RCC 7860 (cell line): ENCODE measurements around the gene ANO3.

Experiments used
- DNase-seq: peaks from one replicate; pipeline ENCODE4 v3.0.0-alpha.2; 2015; ENCODE audit warnings: low spot score
- FAIRE-seq: peaks from 2 replicates; lab custom pipeline; 2012; peaks lifted over from hg19 to GRCh38; lab: Jason Lieb, UNC

ANO3 gene

DNA sequence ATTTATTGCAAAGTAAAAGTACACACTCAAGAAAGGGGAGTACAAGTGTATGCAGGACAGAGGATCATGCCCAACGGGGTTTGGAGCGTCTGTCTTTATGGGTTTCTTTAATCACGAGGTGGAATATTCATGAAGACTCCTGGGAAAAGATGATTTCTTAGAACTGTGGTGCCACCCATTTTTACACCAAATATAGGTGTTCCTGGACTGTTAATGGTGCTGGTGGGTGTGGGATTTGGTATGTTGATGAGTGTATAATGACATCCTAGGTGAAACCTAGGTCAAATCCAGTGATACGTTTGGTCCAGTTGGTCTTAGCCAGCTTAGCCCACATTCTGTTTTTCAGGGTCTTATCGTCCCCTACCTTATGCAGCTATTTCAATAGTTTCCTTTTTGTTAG, 21.1 kb downstream of the ANO3 start:
- no peak for FAIRE-seq
- DNase-seq, result no peak

- FAIRE-seq (no peak), DNase-seq (no peak)
Observed at GRCh38 chr11:26359055-26359454, 27.1 kb downstream of the ANO3 start.

DNA sequence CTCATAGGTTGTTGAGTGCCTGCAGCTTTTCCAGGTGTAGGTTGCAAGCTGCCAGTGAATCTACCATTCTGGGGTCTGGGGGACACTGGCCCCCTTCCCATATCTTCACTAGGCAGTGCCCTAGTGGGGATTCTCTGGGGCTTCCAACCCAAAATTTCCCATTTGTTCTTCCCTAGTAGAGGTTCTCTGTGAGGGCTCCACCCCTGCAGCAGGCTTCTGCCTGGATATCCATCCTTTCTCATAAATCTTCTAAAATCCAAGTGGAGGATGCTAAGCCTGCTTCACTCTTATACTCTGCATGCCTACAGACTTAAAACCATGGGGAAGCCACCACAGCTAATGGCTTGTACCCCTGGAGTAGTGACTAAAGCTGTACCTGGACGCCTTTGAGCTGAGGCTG, 33.4 kb downstream of the ANO3 start:
- DNase-seq, result no peak
- no peak for FAIRE-seq

- DNase-seq (no peak), FAIRE-seq (no peak)
Observed at GRCh38 chr11:26377619-26378018, 45.7 kb downstream of the ANO3 start.

- DNase-seq (no peak), FAIRE-seq (no peak)
Observed at GRCh38 chr11:26399336-26399735, 67.4 kb downstream of the ANO3 start.

DNA sequence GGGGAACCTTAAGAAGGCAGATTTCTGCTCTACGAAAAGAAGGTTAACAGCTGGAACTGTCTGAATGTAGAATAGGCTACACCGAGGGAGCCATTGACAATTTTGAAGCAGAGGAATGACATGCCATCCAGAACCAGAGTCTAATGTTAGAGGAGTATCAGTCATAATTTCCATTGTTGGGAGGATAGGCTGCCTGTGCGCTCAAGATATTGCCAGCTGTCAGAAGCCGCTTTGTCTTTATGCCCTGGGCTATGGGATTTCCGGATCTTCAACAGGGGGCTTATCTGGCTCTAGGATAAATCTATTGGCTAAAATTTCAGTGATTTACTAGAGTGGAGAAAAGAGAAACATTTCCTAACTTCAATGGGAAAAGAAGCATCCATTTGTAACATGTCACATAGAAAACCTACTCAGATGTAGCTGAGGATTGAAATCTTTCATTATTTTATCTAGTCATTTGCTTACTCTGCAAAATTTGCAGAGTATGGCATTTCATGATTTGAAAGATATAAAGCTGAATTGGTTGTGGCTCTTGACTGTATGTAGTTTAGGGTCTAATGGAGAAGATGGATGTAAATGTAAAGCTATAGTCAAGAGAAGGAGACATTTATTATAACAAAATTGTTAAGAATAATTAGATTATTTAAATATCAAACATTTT, 78.9 kb downstream of the ANO3 start:
- no peak for FAIRE-seq

GRCh38 chr11:26412955-26413354, 81.0 kb downstream of the ANO3 start:
- FAIRE-seq (no peak), DNase-seq (no peak)

More for the DNA sequence above, 78.9 kb downstream of the ANO3 start:
- no peak for DNase-seq

DNA sequence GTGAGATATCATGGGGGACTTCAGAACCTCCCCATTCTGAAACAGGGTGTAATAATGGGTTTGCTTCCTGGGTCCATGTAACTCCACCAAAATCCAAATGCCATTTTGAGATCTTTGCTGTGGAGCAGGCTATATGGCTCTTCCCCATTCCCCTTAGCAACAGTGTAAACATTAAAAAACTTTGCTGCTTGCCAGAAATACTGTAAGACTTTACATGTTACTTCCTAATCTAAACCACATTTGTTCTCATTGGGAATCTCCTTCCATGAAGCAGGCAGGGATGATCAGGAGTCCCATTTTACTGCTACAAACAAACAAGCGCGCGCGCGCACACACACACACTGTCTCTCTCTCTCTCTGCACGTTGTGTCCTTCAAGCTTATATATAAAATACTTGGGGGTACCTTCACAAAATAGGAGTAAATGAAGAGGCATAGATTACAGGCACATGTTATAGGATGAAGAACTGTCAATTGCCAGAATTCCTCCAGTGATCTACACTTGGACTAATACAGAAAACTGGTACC, 86.5 kb downstream of the ANO3 start:
- DNase-seq, result no peak
- no peak for FAIRE-seq

GRCh38 chr11:26420331-26420730, 88.4 kb downstream of the ANO3 start:
- DNase-seq (no peak), FAIRE-seq (no peak)

- DNase-seq (no peak), FAIRE-seq (no peak)
Observed at GRCh38 chr11:26424255-26424654, 92.3 kb downstream of the ANO3 start.

- DNase-seq (no peak), FAIRE-seq (no peak)
Observed at GRCh38 chr11:26439854-26440253, 107.9 kb downstream of the ANO3 start.

GRCh38 chr11:26442131-26442530, 110.2 kb downstream of the ANO3 start:
- DNase-seq (no peak), FAIRE-seq (no peak)

DNA sequence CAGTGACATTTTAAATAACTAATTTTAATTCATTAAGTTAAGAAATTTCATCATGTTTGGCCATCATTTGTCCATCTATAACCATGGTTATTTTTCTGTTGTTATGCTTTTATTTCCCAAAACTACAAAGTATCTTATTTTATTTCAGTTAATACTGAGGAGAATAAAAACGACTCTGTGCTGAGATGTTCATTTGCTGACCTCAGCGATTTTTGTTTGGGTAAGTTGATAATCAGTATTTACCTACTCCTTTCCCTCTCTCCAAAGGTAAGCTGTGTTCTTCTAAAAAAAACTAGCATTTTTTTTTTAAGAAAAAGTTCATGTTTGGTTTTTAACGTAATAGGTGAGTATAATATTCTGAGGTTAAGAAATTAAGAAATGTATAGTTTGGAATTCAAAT, 111.7 kb downstream of the ANO3 start:
- DNase-seq, result no peak
- FAIRE-seq, result no peak

GRCh38 chr11:26457636-26458035, 125.7 kb downstream of the ANO3 start:
- DNase-seq (no peak), FAIRE-seq (no peak)

- no peak for FAIRE-seq
- DNase-seq, result no peak
Observed at GRCh38 chr11:26465274-26465673, 133.3 kb downstream of the ANO3 start.

DNA sequence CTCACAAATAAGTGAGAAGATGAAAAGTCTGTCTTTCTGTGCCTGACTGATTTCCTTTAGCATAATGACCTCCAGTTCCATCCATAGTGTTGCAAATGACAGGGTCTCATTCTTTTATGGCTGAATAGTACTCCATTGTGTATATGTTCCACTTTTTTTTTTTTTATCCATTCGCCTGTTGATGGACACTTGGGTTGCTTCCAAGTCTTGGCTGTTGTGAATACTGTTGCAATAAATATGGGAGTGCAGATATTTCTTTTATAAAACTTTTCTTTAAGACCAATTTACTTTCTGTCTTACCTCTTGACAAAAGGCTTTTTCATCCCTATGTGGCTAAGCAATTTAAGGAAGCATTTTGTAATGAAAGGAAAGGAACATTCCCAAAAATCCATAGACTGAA, 135.6 kb downstream of the ANO3 start:
- no peak for FAIRE-seq
- DNase-seq, result no peak

- DNase-seq (no peak), FAIRE-seq (no peak)
Observed at GRCh38 chr11:26470992-26471391, 139.1 kb downstream of the ANO3 start.

GRCh38 chr11:26473216-26474194, 141.6 kb downstream of the ANO3 start:
- FAIRE-seq (peak; percentile 85), DNase-seq (peak; percentile 55)

GRCh38 chr11:26474401-26474800, 142.5 kb downstream of the ANO3 start:
- no peak for DNase-seq
- peak; percentile 26 for FAIRE-seq

GRCh38 chr11:26477396-26477795, 145.5 kb downstream of the ANO3 start:
- DNase-seq (no peak), FAIRE-seq (no peak)

DNA sequence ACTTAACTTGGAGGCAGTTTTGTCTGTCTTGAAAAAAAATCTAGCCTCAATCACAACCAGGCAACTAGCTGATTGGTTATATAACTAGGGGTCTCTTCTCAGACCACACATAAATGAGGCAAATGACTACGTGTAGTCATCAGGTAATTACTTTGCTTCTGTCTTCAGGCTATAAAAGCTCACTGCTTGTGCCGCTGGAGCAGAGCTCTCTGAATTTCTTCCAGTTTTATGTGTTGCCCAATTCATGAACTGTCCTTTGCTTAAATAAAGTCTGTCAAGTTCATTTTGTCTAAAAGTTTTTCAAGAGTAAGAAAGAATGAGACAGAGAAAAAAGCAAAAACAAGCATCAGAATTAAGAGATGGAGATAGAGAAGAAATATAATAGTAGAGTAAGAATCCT, 146.8 kb downstream of the ANO3 start:
- FAIRE-seq, result no peak
- DNase-seq, result no peak

DNA sequence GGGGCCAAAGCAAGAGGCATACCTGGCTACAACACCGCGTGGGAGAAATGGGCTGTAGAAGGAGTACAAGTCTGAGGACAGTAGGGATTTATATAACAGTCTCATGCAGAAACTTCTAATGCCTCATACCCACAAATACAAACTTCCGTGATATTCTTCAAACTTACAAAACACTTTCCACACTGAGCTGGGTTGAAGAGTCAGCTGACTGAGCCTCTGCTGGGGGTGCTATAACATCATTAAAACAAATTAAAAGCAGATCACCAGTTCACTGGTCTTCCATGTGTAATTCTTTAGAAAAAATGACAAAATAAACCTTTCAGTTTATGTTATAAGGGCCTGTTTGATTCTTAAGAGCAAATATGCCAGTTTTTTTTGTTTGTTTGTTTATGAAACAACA, 148.1 kb downstream of the ANO3 start:
- DNase-seq (no peak), FAIRE-seq (no peak)
